ENCODE data around the gene ATP11A. TPM values are rescaled to one million over a fixed set of nuclear protein-coding genes. Genes with fewer than 3 reads are reported as not detected.
"Not testable (repeated sequence)": the region's sequence is repeated elsewhere in the genome, so short reads cannot be mapped to it uniquely, and the experiment has no call there.

Gene ATP11A
- total and polyA plus RNA-seq, 9 of the 15 experiments (the other 6 are each of a cell fraction or from before 2014, with no cell fraction given): 0.38 to 34.2 (median 4.2) TPM

- WGBS (ENCODE audit: insufficient coverage, low coverage, missing lambda C conversion rate): 60% methylated on average over 8 of the region's 9 CpGs
- POLR2A ChIA-PET: interaction anchor here (0.5 to 1.2 kb wide), 2 partner anchors 12 to 24 kb away, joined by 3 read pairs; no protein-coding TSS in a partner anchor
- H3K79me2 ChIP-seq (ENCODE audit: control insufficient read depth, insufficient read depth, low read length); H2AFZ ChIP-seq (ENCODE audit: low read depth, low read length); H3K9me1 ChIP-seq (ENCODE audit: control insufficient read depth, insufficient read depth, low read length); intact Hi-C loops (cut with micrococcal nuclease); H3K9ac ChIP-seq (ENCODE audit: insufficient read depth in 1 of 2, low read depth in 2 of 2, low read length in 2 of 2); FAIRE-seq; DNase-seq (ENCODE audit: extremely low read depth in 1 of 4, low spot score in 3 of 4); H3K36me3 ChIP-seq (ENCODE audit: control insufficient read depth, insufficient read depth, low read length); H3K27ac ChIP-seq (ENCODE audit: extremely low read depth, low read depth, low read length); CTCF ChIA-PET (ENCODE audit: low intra/inter-chr PET ratio); BruUV-seq (replicated peaks); H3K4me2 ChIP-seq (ENCODE audit: insufficient read depth, low read length); in situ Hi-C loops (cut with MboI); H3K4me3 ChIP-seq; H4K20me1 ChIP-seq (replicated peaks; ENCODE audit: control insufficient read depth, insufficient read depth, low read length); ATAC-seq; H3K9me3 ChIP-seq (replicated peaks; ENCODE audit: control insufficient read depth, insufficient read depth, low read depth, low read length): not testable (repeated sequence)
- peaks cover 3 to 16% of the 10 kb centered on the region in 2 experiments; a peak in 2 of 5 replicates for H3K4me1 ChIP-seq (replicated peaks in 1 of 2; ENCODE audit: control insufficient read depth in 2 of 2, insufficient read depth in 2 of 2, low read length in 2 of 2)
- H3K27me3 ChIP-seq (ENCODE audit: control insufficient read depth in 2 of 2, insufficient read depth in 2 of 2, low read length in 2 of 2): peaks cover 2 to 16% of the 10 kb centered on the region in 2 experiments; a peak in 2 of 5 replicates
Measured at GRCh38 chr13:112685189-112685805, 4.5 kb upstream of the ATP11A start.

DNA sequence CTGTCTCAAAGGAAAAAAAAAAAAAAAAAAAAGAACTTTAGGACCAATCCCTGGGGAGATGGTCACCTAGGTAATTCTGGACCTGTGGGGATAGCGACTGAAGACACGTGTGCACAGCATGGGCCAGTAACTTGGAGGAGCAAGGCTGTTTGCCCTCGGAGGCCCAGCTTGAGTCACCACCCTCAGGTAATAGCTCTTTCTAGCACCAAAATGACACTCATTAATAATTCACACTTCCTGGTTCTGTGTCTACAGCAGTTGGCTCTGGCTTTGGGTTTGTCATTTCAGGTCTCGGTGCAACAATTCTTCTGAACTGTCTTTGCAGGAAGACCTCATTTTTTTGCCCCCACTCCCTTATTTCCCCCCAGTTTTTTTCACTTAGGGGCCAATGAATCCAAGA, 3.9 kb upstream of the ATP11A start:
- no peak for DNase-seq (ENCODE audit: extremely low read depth in 1 of 4, low spot score in 3 of 4)
- Histone ChIP-seq H3K36me3 (ENCODE audit: control insufficient read depth, insufficient read depth, low read length) (no peaks in the 10 kb centered on the region), H3K9me3 (replicated peaks; ENCODE audit: control insufficient read depth, insufficient read depth, low read depth, low read length) (no peaks in the 10 kb centered on the region), H3K9ac (ENCODE audit: insufficient read depth in 1 of 2, low read depth in 2 of 2, low read length in 2 of 2) (no peak overlapping the region), H3K9me1 (ENCODE audit: control insufficient read depth, insufficient read depth, low read length) (no peaks in the 10 kb centered on the region), H3K4me3 (no peak overlapping the region), H3K27me3 (ENCODE audit: control insufficient read depth in 2 of 2, insufficient read depth in 2 of 2, low read length in 2 of 2) (peaks cover 0 to 10% of the 10 kb centered on the region in 2 experiments; a peak in 2 of 5 replicates), H3K4me1 (replicated peaks in 1 of 2; ENCODE audit: control insufficient read depth in 2 of 2, insufficient read depth in 2 of 2, low read length in 2 of 2) (peaks cover 3 to 21% of the 10 kb centered on the region in 2 experiments; a peak in 2 of 5 replicates), H3K27ac (ENCODE audit: extremely low read depth, low read depth, low read length) (no peak overlapping the region), H2AFZ (ENCODE audit: low read depth, low read length) (no peak overlapping the region), H3K79me2 (ENCODE audit: control insufficient read depth, insufficient read depth, low read length) (peaks cover 7% of the 10 kb centered on the region), H3K4me2 (ENCODE audit: insufficient read depth, low read length) (no peak overlapping the region), H4K20me1 (replicated peaks; ENCODE audit: control insufficient read depth, insufficient read depth, low read length) (no peaks in the 10 kb centered on the region)
- intact Hi-C loops (cut with micrococcal nuclease) (no loop called here), in situ Hi-C loops (cut with MboI) (no loop called here)
- ChIA-PET POLR2A (interaction anchor here (0.5 kb wide), 1 partner anchor 24 kb away, joined by 3 read pairs; no protein-coding TSS in a partner anchor), CTCF (ENCODE audit: low intra/inter-chr PET ratio) (no interaction called here)
- WGBS (ENCODE audit: insufficient coverage, low coverage, missing lambda C conversion rate): 71% methylated on average over 2 of the region's 4 CpGs
- no peak for TF ChIP-seq HMG20B (CRISPR knock-in tag; IDR thresholded peaks at IDR 0.05)
- no peak for TF ChIP-seq RBM34 (IDR thresholded peaks at IDR 0.05; ENCODE audit: borderline replicate concordance, insufficient read depth, low read length)
- TF ChIP-seq, protein P1, sequence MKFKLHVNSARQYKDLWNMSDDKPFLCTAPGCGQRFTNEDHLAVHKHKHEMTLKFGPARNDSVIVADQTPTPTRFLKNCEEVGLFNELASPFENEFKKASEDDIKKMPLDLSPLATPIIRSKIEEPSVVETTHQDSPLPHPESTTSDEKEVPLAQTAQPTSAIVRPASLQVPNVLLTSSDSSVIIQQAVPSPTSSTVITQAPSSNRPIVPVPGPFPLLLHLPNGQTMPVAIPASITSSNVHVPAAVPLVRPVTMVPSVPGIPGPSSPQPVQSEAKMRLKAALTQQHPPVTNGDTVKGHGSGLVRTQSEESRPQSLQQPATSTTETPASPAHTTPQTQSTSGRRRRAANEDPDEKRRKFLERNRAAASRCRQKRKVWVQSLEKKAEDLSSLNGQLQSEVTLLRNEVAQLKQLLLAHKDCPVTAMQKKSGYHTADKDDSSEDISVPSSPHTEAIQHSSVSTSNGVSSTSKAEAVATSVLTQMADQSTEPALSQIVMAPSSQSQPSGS (CRISPR knock-in tag; IDR thresholded peaks at IDR 0.05): no peak
- TF ChIP-seq, protein P2, sequence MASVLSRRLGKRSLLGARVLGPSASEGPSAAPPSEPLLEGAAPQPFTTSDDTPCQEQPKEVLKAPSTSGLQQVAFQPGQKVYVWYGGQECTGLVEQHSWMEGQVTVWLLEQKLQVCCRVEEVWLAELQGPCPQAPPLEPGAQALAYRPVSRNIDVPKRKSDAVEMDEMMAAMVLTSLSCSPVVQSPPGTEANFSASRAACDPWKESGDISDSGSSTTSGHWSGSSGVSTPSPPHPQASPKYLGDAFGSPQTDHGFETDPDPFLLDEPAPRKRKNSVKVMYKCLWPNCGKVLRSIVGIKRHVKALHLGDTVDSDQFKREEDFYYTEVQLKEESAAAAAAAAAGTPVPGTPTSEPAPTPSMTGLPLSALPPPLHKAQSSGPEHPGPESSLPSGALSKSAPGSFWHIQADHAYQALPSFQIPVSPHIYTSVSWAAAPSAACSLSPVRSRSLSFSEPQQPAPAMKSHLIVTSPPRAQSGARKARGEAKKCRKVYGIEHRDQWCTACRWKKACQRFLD (CRISPR knock-in tag; IDR thresholded peaks at IDR 0.05): no peak
- no peak for TF ChIP-seq SNRNP70 (optimal IDR thresholded peaks at IDR 0.05; ENCODE audit: low read depth, low read length)
- no peak for TF ChIP-seq CBFA2T3 (IDR thresholded peaks at IDR 0.05)
- TF ChIP-seq MBD1 (CRISPR knock-in tag; IDR thresholded peaks at IDR 0.05): no peak
- no peak for TF ChIP-seq ZFPM2 (CRISPR knock-in tag; IDR thresholded peaks at IDR 0.05)
- no TSS peak for BruUV-seq (replicated peaks)
- FAIRE-seq: no peak
- no peak for ATAC-seq
